GM10847 (cell line): ENCODE measurements around the gene NPS.

Experiments
- POLR2A ChIP-seq: IDR thresholded peaks from 2 replicates; pipeline ENCODE4 v1.6.1; 2011; ENCODE audit not compliant: insufficient read length; ENCODE audit errors: extremely low read depth

The NPS gene

GRCh38 chr10:127536972-127537760 is 11.9 kb upstream of the NPS start:
- no peak for TF ChIP-seq POLR2A

GRCh38 chr10:127537924-127538323 is 11.2 kb upstream of the NPS start:
- TF ChIP-seq POLR2A: no peak

- TF ChIP-seq POLR2A: no peak
Observed at GRCh38 chr10:127548022-127548421, 1.1 kb upstream of the NPS start.

- no peak for TF ChIP-seq POLR2A
Observed at GRCh38 chr10:127550861-127551260, 1.8 kb downstream of the NPS start.

GRCh38 chr10:127552446-127552845 is 3.3 kb downstream of the NPS start:
- no peak for TF ChIP-seq POLR2A

- no peak for TF ChIP-seq POLR2A
Observed at GRCh38 chr10:127553417-127553816, 4.3 kb downstream of the NPS start.

GRCh38 chr10:127556916-127557315 is 7.8 kb downstream of the NPS start:
- TF ChIP-seq POLR2A: no peak

GRCh38 chr10:127561647-127562046 is 12.5 kb downstream of the NPS start:
- no peak for TF ChIP-seq POLR2A

GRCh38 chr10:127563718-127564553 is 14.8 kb downstream of the NPS start:
- no peak for TF ChIP-seq POLR2A

GRCh38 chr10:127564644-127565043 is 15.5 kb downstream of the NPS start:
- no peak for TF ChIP-seq POLR2A

GRCh38 chr10:127565583-127565982 is 16.5 kb downstream of the NPS start:
- no peak for TF ChIP-seq POLR2A

- no peak for TF ChIP-seq POLR2A
Observed at GRCh38 chr10:127569210-127569609, 20.1 kb downstream of the NPS start.

- TF ChIP-seq POLR2A: no peak
Observed at GRCh38 chr10:127570036-127570435, 20.9 kb downstream of the NPS start.

GRCh38 chr10:127571386-127571785 is 22.3 kb downstream of the NPS start:
- no peak for TF ChIP-seq POLR2A

GRCh38 chr10:127576051-127576450 is 26.9 kb downstream of the NPS start:
- no peak for TF ChIP-seq POLR2A

GRCh38 chr10:127576740-127577161 is 27.6 kb downstream of the NPS start:
- TF ChIP-seq POLR2A: no peak
